Ovary (tissue), 9 donors: Measurements from ENCODE around the gene SCN1A. TPM values are rescaled to one million over a fixed set of nuclear protein-coding genes. Genes with fewer than 3 reads are reported as not detected.
A peak's percentile ranks its signal among the peaks of the same experiment; 100 is the strongest.

ENCODE experiments used
- DNase-seq, 5 donors: peaks; one replicate each; pipeline ENCODE4 v3.0.0-alpha.2; 2019 to 2020
- H3K27ac ChIP-seq, 2 donors: fragments of 200-600 bp; one replicate each; pipeline versions ENCODE4 v1.5.1 to v1.8.0; 2019 to 2022
- H3K27me3 ChIP-seq: fragments of 200-600 bp; one replicate; pipeline ENCODE4 v1.8.0; 2022
- H3K36me3 ChIP-seq: fragments of 200-600 bp; sonication (generic); one replicate; pipeline ENCODE4 v1.5.1; 2019
- H3K4me1 ChIP-seq: one replicate; pipeline ENCODE4 v1.8.1; 2013; ENCODE audit warnings: mild to moderate bottlenecking, moderate library complexity; ENCODE audit not compliant: insufficient read depth
- H3K4me3 ChIP-seq: fragments of 200-600 bp; sonication (generic); one replicate; pipeline ENCODE4 v1.5.1; 2017
- H3K9me3 ChIP-seq, 2 donors: fragments of 200-600 bp in 1 of 2; sonication (generic) in 1 of 2; one replicate each; pipeline versions ENCODE4 v1.5.1 to v1.8.1; 2013 to 2019; ENCODE audit warnings: mild to moderate bottlenecking in 1 of 2, moderate library complexity in 1 of 2
- EP300 ChIP-seq: sonication (generic); formaldehyde crosslinking; IDR thresholded peaks from one replicate; pipeline ENCODE4 v1.6.1; 2017; ENCODE audit warnings: antibody characterized with exemption
- POLR2A ChIP-seq: fragments of 450-650 bp; IDR thresholded peaks from one replicate; pipeline ENCODE4 v1.6.1; 2017; ENCODE audit warnings: antibody characterized with exemption, mild to moderate bottlenecking, moderate library complexity
- WGBS, 3 donors: extraction: QIAGEN DNeasy Blood & Tissue Kit in 1 of 3; methylation state at CpG; one replicate each; pipeline versions ENCODE4 v1.1.5 to v1.1.7; 2013 to 2017; 5-methylcytosine and 5-hydroxymethylcytosine counted together
- intact Hi-C, 4 donors: fragments of 100-400 bp; cut with DNase I; formaldehyde crosslinking; loops; one replicate each; pipeline versions ENCODE4 v1.11.0 to v1.15.1; 2022 to 2023
- polyA plus RNA-seq, 2 donors: library from polyadenylated mRNA; stranded (reverse); fragments of 200-250 nt in 1 of 2; fragments of 350-450 nt in 1 of 2; fragmentation: Illumina TruSeq in 1 of 2; extraction: RNeasy Lipid Tissue Mini Kit (QIAGEN cat#74804) in 1 of 2; gene quantifications; one replicate each; pipeline ENCODE4 v1.2.3, GENCODE V29; 2013 to 2014
- total RNA-seq, 7 donors: library from RNA; depleted of rRNA in 2 of 7; stranded (reverse); fragments of >200 nt in 2 of 7; fragmentation: NEBNext Ultra II Directional in 3 of 7; extraction: Animal tissue kit (Norgen Biotek cat#: 25700) in 3 of 7; gene quantifications; one replicate each; pipeline versions ENCODE4 v1.1.0 to v1.2.4, GENCODE V29; 2016 to 2023
- TF ChIP-seq, protein P1 (sequence below), 3 donors: fragments of 450-650 bp in 2 of 3; fragments of 200-600 bp in 1 of 3; IDR thresholded peaks; one replicate each; pipeline versions ENCODE4 v1.5.1 to v1.8.0; 2016 to 2022; ENCODE audit warnings: antibody characterized with exemption in 3 of 3, mild to moderate bottlenecking in 1 of 3
- donor health status: DM: no; HTN: no; CAD: no; lungs with moderate emphysema.
- donor health status: DM: no; HTN: no; CAD: no.
- donor health status: Bipolar disorder and iron deficiency.
- donor health status: DM: yes; HTN: yes; CAD: no.
- donor health status: DM: no; HTN: no; CAD: no.
- donor health status: DM: yes; HTN: yes; CAD: no.

The SCN1A gene
- total and polyA plus RNA-seq, 9 donors: under 0.01 to 5.6 (median 0.34) TPM; not detected in 5

DNA sequence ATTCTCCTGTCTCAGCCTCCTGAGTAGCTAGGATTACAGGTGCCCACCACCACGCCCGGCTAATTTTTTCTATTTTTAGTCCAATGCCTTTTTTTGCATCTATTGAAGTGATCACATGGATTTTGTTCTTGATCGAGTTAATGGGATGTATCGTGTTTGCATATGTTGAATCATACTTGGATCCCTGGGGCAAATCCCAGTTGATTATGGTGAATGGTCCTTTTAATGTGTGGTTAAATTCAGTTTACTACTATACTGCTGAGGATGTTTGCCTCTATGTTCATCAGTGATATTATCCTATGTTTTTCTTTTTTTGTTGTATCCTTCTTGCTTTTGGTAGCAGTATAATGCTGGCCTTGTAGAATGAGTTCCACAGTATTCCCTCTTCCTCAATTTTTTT lies 166.0 kb downstream of the SCN1A start:
- no peaks in the 10 kb centered on the region for H3K4me1 ChIP-seq
- intact Hi-C loops: no loop called here
- no peak for TF ChIP-seq EP300
- TF ChIP-seq, protein P1, sequence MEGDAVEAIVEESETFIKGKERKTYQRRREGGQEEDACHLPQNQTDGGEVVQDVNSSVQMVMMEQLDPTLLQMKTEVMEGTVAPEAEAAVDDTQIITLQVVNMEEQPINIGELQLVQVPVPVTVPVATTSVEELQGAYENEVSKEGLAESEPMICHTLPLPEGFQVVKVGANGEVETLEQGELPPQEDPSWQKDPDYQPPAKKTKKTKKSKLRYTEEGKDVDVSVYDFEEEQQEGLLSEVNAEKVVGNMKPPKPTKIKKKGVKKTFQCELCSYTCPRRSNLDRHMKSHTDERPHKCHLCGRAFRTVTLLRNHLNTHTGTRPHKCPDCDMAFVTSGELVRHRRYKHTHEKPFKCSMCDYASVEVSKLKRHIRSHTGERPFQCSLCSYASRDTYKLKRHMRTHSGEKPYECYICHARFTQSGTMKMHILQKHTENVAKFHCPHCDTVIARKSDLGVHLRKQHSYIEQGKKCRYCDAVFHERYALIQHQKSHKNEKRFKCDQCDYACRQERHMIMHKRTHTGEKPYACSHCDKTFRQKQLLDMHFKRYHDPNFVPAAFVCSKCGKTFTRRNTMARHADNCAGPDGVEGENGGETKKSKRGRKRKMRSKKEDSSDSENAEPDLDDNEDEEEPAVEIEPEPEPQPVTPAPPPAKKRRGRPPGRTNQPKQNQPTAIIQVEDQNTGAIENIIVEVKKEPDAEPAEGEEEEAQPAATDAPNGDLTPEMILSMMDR (IDR thresholded peaks at IDR 0.05): no peak
- TF ChIP-seq POLR2A: no peak
- no peak overlapping the region for H3K4me3 ChIP-seq
- no peaks in the 10 kb centered on the region for H3K36me3 ChIP-seq
- no peaks in the 10 kb centered on the region for H3K27me3 ChIP-seq
- no peak overlapping the region for H3K27ac ChIP-seq
- WGBS, 3 donors: 80 to 97% (median 96%) methylated on average over 4 of the region's 4 CpGs
- no peaks in the 10 kb centered on the region for H3K9me3 ChIP-seq
- no peak for DNase-seq

DNA sequence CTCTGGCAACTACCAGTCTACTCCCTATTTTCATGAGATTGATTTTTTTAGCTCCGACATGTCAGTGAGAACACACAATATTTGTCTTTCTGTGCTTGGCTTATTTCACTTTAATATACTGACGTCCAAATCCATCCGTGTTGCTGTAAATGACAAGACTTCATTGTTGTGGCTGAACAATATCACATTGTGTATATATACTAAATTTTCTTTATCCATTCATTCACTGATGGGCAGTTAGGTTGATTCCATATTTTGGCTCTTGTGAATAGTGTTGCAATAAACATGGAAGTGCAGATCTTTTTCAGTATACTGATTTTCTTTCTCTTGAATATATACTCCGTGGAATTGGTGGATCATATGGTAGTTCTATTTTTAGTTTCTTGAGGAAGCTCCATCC lies 168.4 kb downstream of the SCN1A start:
- intact Hi-C loops: loop anchor here in 1 of 4 donors (10.0 kb wide), 1 partner anchor 165 kb away; the partner anchor contains the start of gene SCN1A
- H3K4me3 ChIP-seq: no peak overlapping the region
- H3K36me3 ChIP-seq: no peaks in the 10 kb centered on the region
- H3K9me3 ChIP-seq: no peaks in the 10 kb centered on the region
- DNase-seq: no peak
- TF ChIP-seq EP300 (no peak), POLR2A (no peak)
- TF ChIP-seq, protein P1 (IDR thresholded peaks at IDR 0.05): no peak
- no peaks in the 10 kb centered on the region for H3K27me3 ChIP-seq
- H3K4me1 ChIP-seq: no peaks in the 10 kb centered on the region
- no peak overlapping the region for H3K27ac ChIP-seq
- 80 to 84% (median 84%) methylated on average over 4 of the region's 4 CpGs for WGBS, 3 donors

DNA sequence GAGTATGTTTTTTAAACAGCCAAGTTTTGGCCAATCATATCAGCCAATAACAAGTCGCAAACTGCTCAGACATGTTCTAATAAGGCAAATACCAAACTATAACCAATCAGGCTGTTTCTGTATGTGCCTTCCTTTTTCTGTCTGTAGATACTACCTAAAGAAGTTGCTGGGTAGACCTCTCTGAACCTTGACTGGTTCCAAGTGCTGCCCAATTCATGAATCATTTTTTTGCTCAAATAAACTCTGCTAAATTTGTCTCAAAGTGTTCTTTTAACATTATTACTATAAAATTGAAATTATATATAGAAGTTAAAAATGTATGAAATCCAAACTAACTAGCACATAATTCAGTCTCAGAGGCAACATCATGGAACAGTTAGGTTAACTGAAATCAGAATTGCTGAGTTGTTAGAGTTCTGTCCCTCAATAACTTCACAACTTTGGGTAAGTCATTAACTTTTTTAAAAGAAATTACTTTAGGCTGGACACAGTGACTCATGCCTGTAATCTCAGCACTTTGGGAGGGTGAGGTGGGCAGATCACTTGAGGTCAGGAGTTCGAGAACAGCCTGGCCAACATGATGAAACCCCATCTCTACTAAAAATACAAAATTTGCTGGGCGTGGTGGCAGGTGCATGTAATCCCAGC lies 169.4 kb downstream of the SCN1A start:
- no peaks in the 10 kb centered on the region for H3K9me3 ChIP-seq
- no peaks in the 10 kb centered on the region for H3K4me1 ChIP-seq
- DNase-seq: no peak
- TF ChIP-seq, protein P1 (IDR thresholded peaks at IDR 0.05): no peak
- no peak for TF ChIP-seq EP300
- no peak for TF ChIP-seq POLR2A
- intact Hi-C loops: loop anchor here in 1 of 4 donors (10.0 kb wide), 1 partner anchor 166 kb away; the partner anchor contains the start of gene SCN1A
- no peaks in the 10 kb centered on the region for H3K27me3 ChIP-seq
- no peaks in the 10 kb centered on the region for H3K36me3 ChIP-seq
- WGBS, 3 donors: 88 to 96% (median 92%) methylated on average over 3 of the region's 3 CpGs
- no peak overlapping the region for H3K27ac ChIP-seq
- H3K4me3 ChIP-seq: no peak overlapping the region

DNA sequence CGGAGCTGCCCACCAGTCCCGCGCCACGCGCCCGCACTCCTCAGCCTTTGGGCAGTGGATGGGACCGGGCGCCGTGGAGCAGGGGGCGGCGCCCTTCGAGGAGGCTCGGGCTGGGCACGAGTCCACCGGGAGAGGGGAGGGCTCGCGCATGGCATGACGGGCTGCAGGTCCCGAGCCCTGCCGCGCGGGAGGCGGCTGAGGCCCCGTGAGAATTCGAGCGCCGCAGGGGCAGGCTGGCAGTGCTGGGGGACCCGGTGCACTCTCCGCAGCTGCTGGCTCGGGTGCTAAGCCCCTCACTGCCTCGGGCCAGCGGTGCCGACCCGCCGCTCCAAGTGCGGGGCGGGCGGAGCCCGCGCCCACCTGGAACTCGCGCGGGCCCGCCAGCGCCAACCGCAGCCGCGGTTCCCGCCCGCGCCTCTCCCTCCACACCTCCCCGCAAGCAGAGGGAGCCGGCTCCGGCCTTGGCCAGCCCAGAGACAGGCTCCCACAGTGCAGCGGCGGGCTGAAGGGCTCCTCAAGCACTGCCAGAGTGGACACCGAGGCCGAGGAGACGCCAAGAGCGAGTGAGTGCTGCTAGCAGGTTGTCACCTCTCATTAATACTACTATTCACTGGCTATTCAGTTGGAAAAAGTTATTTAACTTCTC lies 170.7 kb downstream of the SCN1A start:
- no peak overlapping the region for H3K27ac ChIP-seq
- no peaks in the 10 kb centered on the region for H3K4me1 ChIP-seq
- no peaks in the 10 kb centered on the region for H3K9me3 ChIP-seq
- peak in 3 of 5 donors; percentile 22 to 41 (median 31) for DNase-seq
- TF ChIP-seq, protein P1 (IDR thresholded peaks at IDR 0.05): no peak
- TF ChIP-seq EP300 (no peak), POLR2A (no peak)
- no peaks in the 10 kb centered on the region for H3K36me3 ChIP-seq
- 88 to 94% (median 90%) methylated on average over 41 to 60 of the region's 60 CpGs for WGBS, 3 donors
- no peaks in the 10 kb centered on the region for H3K27me3 ChIP-seq
- intact Hi-C loops: loop anchor here in 1 of 4 donors (10.0 kb wide), 1 partner anchor 168 kb away; the partner anchor contains the start of gene SCN1A
- no peak overlapping the region for H3K4me3 ChIP-seq
